Esophagus squamous epithelium (tissue), 5 donors: Measurements from ENCODE around the gene TRIM72. TPM values are rescaled to one million over a fixed set of nuclear protein-coding genes. Genes with fewer than 3 reads are reported as not detected.

Source experiments
- DNase-seq: peaks from one replicate; lab custom pipeline; 2025; lab: John Stamatoyannopoulos, UW
- H3K27ac ChIP-seq, 4 donors: fragments of 200-600 bp; sonication (generic); one replicate each; pipeline ENCODE4 v1.5.1; 2016 to 2019; ENCODE audit warnings: mild to moderate bottlenecking in 1 of 4
- H3K27me3 ChIP-seq, 4 donors: fragments of 200-600 bp; sonication (generic); 1 replicate in 3 of 4; 2 replicates in 1 of 4; pipeline versions ENCODE4 v1.5.1 to v1.6.0; 2017 to 2021; ENCODE audit warnings: antibody characterized with exemption in 1 of 4
- H3K36me3 ChIP-seq, 3 donors: fragments of 200-600 bp; sonication (generic); one replicate each; pipeline ENCODE4 v1.5.1; 2016 to 2019
- H3K4me1 ChIP-seq, 3 donors: fragments of 200-600 bp; sonication (generic); one replicate each; pipeline ENCODE4 v1.5.1; 2017 to 2019
- H3K4me3 ChIP-seq, 4 donors: fragments of 200-600 bp; sonication (generic); 1 replicate in 3 of 4; 2 replicates in 1 of 4; pipeline ENCODE4 v1.5.1; 2016 to 2019; ENCODE audit warnings: mild to moderate bottlenecking in 2 of 4, moderate library complexity in 1 of 4
- H3K9me3 ChIP-seq, 3 donors: fragments of 200-600 bp; sonication (generic); one replicate each; pipeline ENCODE4 v1.5.1; 2016 to 2019
- POLR2A ChIP-seq, 4 donors: fragments of 450-650 bp; IDR thresholded peaks; one replicate each; pipeline ENCODE4 v1.6.1; 2017; ENCODE audit warnings: antibody characterized with exemption in 4 of 4, mild to moderate bottlenecking in 4 of 4, moderate library complexity in 3 of 4
- WGBS, 2 donors: methylation state at CpG; one replicate each; pipeline ENCODE4 v1.1.5; 2018; 5-methylcytosine and 5-hydroxymethylcytosine counted together
- intact Hi-C: fragments of 100-400 bp; cut with DNase I; formaldehyde crosslinking; loops from one replicate; pipeline ENCODE4 v1.15.0; 2022
- total RNA-seq, 4 donors: library from RNA; depleted of rRNA; stranded (reverse); fragments of >200 nt; gene quantifications; one replicate each; pipeline ENCODE4 v1.1.0, GENCODE V29; 2016
- TF ChIP-seq, protein P1 (sequence below), 6 experiments: fragments of 450-650 bp in 4 of 6; fragments of 200-600 bp in 2 of 6; sonication (generic) in 2 of 6; IDR thresholded peaks; one replicate each; pipeline ENCODE4 v1.5.1; 2016 to 2019; ENCODE audit warnings: antibody characterized with exemption in 6 of 6, mild to moderate bottlenecking in 4 of 6, moderate library complexity in 4 of 6
- donor health status: DM: yes; HTN: yes; CAD: no.

Gene TRIM72
- total RNA-seq, 4 donors from 2014 or later = not detected

DNA sequence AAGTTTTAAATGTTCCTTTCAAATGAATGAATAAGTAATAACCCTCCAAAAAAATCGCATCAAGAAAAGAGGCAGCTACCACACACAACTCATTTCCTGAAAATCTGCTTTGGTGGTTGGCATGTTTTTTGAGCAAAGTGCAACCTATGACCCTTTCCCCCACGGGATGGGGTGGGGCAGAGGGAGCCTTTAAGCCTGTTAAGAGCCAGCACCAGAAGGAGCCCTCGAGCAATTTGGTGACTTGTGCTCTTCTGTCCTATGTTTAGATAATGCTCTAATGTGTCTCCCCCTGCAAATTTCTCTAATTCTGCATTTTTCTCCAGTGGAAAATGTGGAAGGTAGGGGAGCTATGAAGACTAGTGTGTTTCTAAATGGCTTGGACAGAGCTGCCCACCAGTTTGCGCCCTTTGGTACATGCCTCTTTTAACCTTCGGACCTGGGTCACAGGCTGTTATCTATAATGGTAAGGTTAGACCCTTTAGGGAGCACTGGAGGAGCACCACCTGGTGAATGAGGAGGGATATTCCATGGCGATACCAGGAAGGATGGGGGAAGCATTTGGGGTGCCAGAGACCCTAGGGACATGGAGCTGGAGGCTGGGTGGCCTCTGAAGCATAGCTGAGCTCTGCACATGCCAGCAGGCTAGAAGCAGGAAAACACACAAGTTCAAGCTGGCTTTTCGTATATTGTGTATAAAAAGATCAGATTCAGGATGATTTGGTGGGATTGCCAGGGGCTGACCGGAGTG is 12.9 kb upstream of the TRIM72 start:
- Histone ChIP-seq H3K9me3 (no peaks in the 10 kb centered on the region), H3K27me3 (peaks cover 0 to 7% (median 0%) of the 10 kb centered on the region in 4 donors), H3K4me1 (peaks cover 25 to 59% (median 28%) of the 10 kb centered on the region in 3 donors), H3K36me3 (peaks cover under 1 to 31% (median 3%) of the 10 kb centered on the region in 3 donors), H3K4me3 (peak overlapping the region; percentile 50 to 85 (median 66)), H3K27ac (peak overlapping the region; percentile 68 to 80 (median 73))
- no peak for DNase-seq
- TF ChIP-seq, protein P1, sequence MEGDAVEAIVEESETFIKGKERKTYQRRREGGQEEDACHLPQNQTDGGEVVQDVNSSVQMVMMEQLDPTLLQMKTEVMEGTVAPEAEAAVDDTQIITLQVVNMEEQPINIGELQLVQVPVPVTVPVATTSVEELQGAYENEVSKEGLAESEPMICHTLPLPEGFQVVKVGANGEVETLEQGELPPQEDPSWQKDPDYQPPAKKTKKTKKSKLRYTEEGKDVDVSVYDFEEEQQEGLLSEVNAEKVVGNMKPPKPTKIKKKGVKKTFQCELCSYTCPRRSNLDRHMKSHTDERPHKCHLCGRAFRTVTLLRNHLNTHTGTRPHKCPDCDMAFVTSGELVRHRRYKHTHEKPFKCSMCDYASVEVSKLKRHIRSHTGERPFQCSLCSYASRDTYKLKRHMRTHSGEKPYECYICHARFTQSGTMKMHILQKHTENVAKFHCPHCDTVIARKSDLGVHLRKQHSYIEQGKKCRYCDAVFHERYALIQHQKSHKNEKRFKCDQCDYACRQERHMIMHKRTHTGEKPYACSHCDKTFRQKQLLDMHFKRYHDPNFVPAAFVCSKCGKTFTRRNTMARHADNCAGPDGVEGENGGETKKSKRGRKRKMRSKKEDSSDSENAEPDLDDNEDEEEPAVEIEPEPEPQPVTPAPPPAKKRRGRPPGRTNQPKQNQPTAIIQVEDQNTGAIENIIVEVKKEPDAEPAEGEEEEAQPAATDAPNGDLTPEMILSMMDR (IDR thresholded peaks at IDR 0.05) = no peak
- no peak for TF ChIP-seq POLR2A (IDR thresholded peaks at IDR 0.05)
- whole genome bisulfite sequencing, 2 donors = 25 to 45% methylated on average over 6 to 7 of the region's 8 CpGs
- intact Hi-C loops = no loop called here

- intact Hi-C loops = no loop called here
- H3K9me3 ChIP-seq = no peaks in the 10 kb centered on the region
- peaks cover 0 to 23% (median 0%) of the 10 kb centered on the region in 3 donors for H3K36me3 ChIP-seq
- H3K27ac ChIP-seq = peak overlapping the region; percentile 68 to 80 (median 73)
- H3K4me1 ChIP-seq = peaks cover 25 to 63% (median 28%) of the 10 kb centered on the region in 3 donors
- H3K27me3 ChIP-seq = peaks cover 0 to 11% (median 0%) of the 10 kb centered on the region in 4 donors
- DNase-seq = no peak
- WGBS, 2 donors = 16% methylated on average over 4 to 21 of the region's 35 CpGs
- peak in 1 of 4 donors; percentile 27 for TF ChIP-seq POLR2A (IDR thresholded peaks at IDR 0.05)
- TF ChIP-seq, protein P1 (IDR thresholded peaks at IDR 0.05) = no peak
- peak overlapping the region; percentile 50 to 85 (median 66) for H3K4me3 ChIP-seq
These were observed 12.1 kb upstream of the TRIM72 start for GRCh38 chr16:31201582-31202413.

DNA sequence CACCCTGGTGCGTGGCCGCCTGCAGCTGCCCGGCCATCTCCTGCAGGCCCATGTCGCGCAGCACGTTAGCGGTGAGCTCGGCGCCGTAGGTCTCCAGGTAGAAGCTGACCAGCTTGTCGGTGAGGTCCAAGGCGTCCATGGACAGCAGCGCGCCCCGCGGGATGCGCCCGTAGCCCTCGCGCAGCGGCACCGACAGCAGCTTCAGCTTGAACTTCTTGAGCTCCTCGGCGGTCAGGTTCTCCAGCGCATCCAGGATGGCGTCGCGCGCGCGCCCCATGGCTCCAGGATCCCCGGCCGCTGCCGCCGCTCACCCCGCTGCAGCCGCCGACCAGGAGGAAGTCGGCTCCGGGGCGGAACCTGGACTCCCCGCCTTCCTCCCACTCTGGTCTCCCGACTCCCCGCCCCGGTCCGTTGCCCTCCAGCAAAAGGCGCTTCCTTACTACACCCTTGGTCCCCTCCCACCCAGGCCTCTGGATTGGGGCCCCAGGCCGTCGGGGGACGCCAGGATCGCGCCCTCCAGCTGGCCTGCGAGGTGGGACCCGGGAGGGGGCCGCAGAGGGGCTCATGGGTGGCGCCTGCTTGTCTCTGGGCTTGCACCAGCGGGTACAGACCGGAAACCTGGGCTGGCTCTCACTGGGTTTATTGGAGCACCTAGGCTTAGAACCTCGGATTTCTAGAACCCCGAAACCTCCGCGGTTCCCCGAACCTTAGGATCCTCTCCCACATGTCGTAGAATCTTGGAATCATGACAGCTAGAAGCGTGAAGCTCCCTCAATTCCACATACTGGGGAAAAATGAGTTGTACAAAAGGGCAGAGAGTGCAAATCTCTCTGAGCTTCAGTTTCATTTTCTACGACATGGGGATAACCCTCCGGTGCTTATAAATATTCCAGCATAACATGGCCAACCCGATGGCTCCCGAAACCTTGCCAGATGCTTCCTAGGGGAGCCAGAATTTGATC is 11.2 kb upstream of the TRIM72 start, which contains the start of gene PYCARD:
PYCARD (minus strand) TSS at position 347 of the 962 bp plus-strand sequence; CDS start at position 277, 70 bp downstream.
- Histone ChIP-seq H3K27me3 (peaks cover 0 to 20% (median 0%) of the 10 kb centered on the region in 4 donors), H3K9me3 (no peaks in the 10 kb centered on the region), H3K4me3 (peak within 1 kb of the TSS; percentile 50 to 85 (median 66)), H3K27ac (peak within 1 kb of the TSS; percentile 68 to 80 (median 73)), H3K4me1 (peaks cover 25 to 63% (median 28%) of the 10 kb centered on the region in 3 donors), H3K36me3 (peaks cover 0 to 15% (median 0%) of the 10 kb centered on the region in 3 donors)
- TF ChIP-seq POLR2A (IDR thresholded peaks at IDR 0.05) = peak in 1 of 4 donors; percentile 25
- TF ChIP-seq, protein P1 (IDR thresholded peaks at IDR 0.05) = no peak
- intact Hi-C loops = no loop called here
- DNase-seq = no peak
- WGBS, 2 donors = 1 to 11% methylated on average over 5 to 35 of the region's 69 CpGs

GRCh38 chr16:31204871-31205666 is 8.8 kb upstream of the TRIM72 start:
- DNase-seq = no peak
- TF ChIP-seq, protein P1 (IDR thresholded peaks at IDR 0.05) = no peak
- no peak for TF ChIP-seq POLR2A (IDR thresholded peaks at IDR 0.05)
- Histone ChIP-seq H3K9me3 (no peaks in the 10 kb centered on the region), H3K4me3 (no peak overlapping the region), H3K27ac (no peak overlapping the region), H3K4me1 (peaks cover 25 to 66% (median 28%) of the 10 kb centered on the region in 3 donors), H3K36me3 (peaks cover 0 to 5% (median 0%) of the 10 kb centered on the region in 3 donors), H3K27me3 (peaks cover 0 to 26% (median 0%) of the 10 kb centered on the region in 4 donors)
- intact Hi-C loops = no loop called here
- WGBS, 2 donors = 85 to 86% methylated on average over 8 to 9 of the region's 9 CpGs
